ENCODE measurements around the gene STEAP4. TPM values are rescaled to one million over a fixed set of nuclear protein-coding genes. Genes with fewer than 3 reads are reported as not detected.

Gene STEAP4
- total RNA-seq, 2 experiments from 2014 or later = not detected

GRCh38 chr7:88254721-88255424 lies 51.8 kb downstream of the STEAP4 start:
- no peak for DNase-seq
- H3K27ac ChIP-seq (ENCODE audit: low read depth in 1 of 2, low read length in 2 of 2) = no peak overlapping the region
- Mint-ChIP-seq H3K36me3 (ENCODE audit: low read depth) (no peaks in the 10 kb centered on the region), H3K9me3 (peaks cover 5% of the 10 kb centered on the region), H3K27ac (no peak overlapping the region), H3K27me3 (peaks cover 26% of the 10 kb centered on the region), H3K4me1 (ENCODE audit: low read depth) (no peaks in the 10 kb centered on the region), H3K4me3 (no peak overlapping the region)
- no peaks in the 10 kb centered on the region for H3K27me3 ChIP-seq (ENCODE audit: control insufficient read depth in 1 of 2, insufficient read depth in 2 of 2, low read length in 2 of 2)
- H3K36me3 ChIP-seq (ENCODE audit: insufficient read depth, low read length) = no peaks in the 10 kb centered on the region
- intact Hi-C loops (cut with DNase I, micrococcal nuclease) = no loop called here
- H3K4me1 ChIP-seq (ENCODE audit: insufficient read depth, low read length) = no peaks in the 10 kb centered on the region
- H3K9me3 ChIP-seq (ENCODE audit: control insufficient read depth in 1 of 2, insufficient read depth in 1 of 2, low read length in 2 of 2) = peaks cover 12 to 15% of the 10 kb centered on the region in 2 experiments
- H3K4me3 ChIP-seq (ENCODE audit: low read length) = no peak overlapping the region
- ATAC-seq (ENCODE audit: poor library complexity) = no peak
- CTCF ChIA-PET = interaction anchor here (1.0 kb wide), 1 partner anchor 8 kb away, joined by 3 read pairs; no protein-coding TSS in a partner anchor
- TF ChIP-seq CTCF (IDR thresholded peaks at IDR 0.05) = no peak
- POLR2A ChIA-PET = no interaction called here

GRCh38 chr7:88253640-88254039 lies 53.1 kb downstream of the STEAP4 start:
- Histone ChIP-seq H3K36me3 (ENCODE audit: insufficient read depth, low read length) (no peaks in the 10 kb centered on the region), H3K4me3 (ENCODE audit: low read length) (no peak overlapping the region), H3K27me3 (ENCODE audit: control insufficient read depth in 1 of 2, insufficient read depth in 2 of 2, low read length in 2 of 2) (no peaks in the 10 kb centered on the region), H3K9me3 (ENCODE audit: control insufficient read depth in 1 of 2, insufficient read depth in 1 of 2, low read length in 2 of 2) (peaks cover 12 to 15% of the 10 kb centered on the region in 2 experiments), H3K4me1 (ENCODE audit: insufficient read depth, low read length) (no peaks in the 10 kb centered on the region), H3K27ac (ENCODE audit: low read depth in 1 of 2, low read length in 2 of 2) (no peak overlapping the region)
- H3K27ac Mint-ChIP-seq = no peak overlapping the region
- peaks cover 26% of the 10 kb centered on the region for H3K27me3 Mint-ChIP-seq
- H3K9me3 Mint-ChIP-seq = peaks cover 5% of the 10 kb centered on the region
- no peaks in the 10 kb centered on the region for H3K36me3 Mint-ChIP-seq (ENCODE audit: low read depth)
- ChIA-PET POLR2A (no interaction called here), CTCF (interaction anchor here (1.0 kb wide), 1 partner anchor 9 kb away, joined by 3 read pairs; no protein-coding TSS in a partner anchor)
- no peak for TF ChIP-seq CTCF (IDR thresholded peaks at IDR 0.05)
- H3K4me1 Mint-ChIP-seq (ENCODE audit: low read depth) = no peaks in the 10 kb centered on the region
- DNase-seq = no peak
- H3K4me3 Mint-ChIP-seq = no peak overlapping the region
- intact Hi-C loops (cut with DNase I, micrococcal nuclease) = no loop called here
- ATAC-seq (ENCODE audit: poor library complexity) = no peak

GRCh38 chr7:88244258-88244657 lies 62.4 kb downstream of the STEAP4 start:
- no peak overlapping the region for H3K4me3 Mint-ChIP-seq
- Histone ChIP-seq H3K4me1 (ENCODE audit: insufficient read depth, low read length) (no peaks in the 10 kb centered on the region), H3K9me3 (ENCODE audit: control insufficient read depth in 1 of 2, insufficient read depth in 1 of 2, low read length in 2 of 2) (no peaks in the 10 kb centered on the region), H3K36me3 (ENCODE audit: insufficient read depth, low read length) (no peaks in the 10 kb centered on the region), H3K4me3 (ENCODE audit: low read length) (no peak overlapping the region), H3K27me3 (ENCODE audit: control insufficient read depth in 1 of 2, insufficient read depth in 2 of 2, low read length in 2 of 2) (no peaks in the 10 kb centered on the region), H3K27ac (ENCODE audit: low read depth in 1 of 2, low read length in 2 of 2) (no peak overlapping the region)
- H3K36me3 Mint-ChIP-seq (ENCODE audit: low read depth) = no peaks in the 10 kb centered on the region
- H3K4me1 Mint-ChIP-seq (ENCODE audit: low read depth) = no peaks in the 10 kb centered on the region
- ChIA-PET CTCF (no interaction called here), POLR2A (no interaction called here)
- H3K9me3 Mint-ChIP-seq = no peaks in the 10 kb centered on the region
- DNase-seq (no peak), ATAC-seq (ENCODE audit: poor library complexity) (no peak)
- H3K27ac Mint-ChIP-seq = no peak overlapping the region
- intact Hi-C loops (cut with DNase I, micrococcal nuclease) = loop anchor here in 1 of 2 experiments (5.0 kb wide), 1 partner anchor 1378 kb away; no protein-coding TSS in a partner anchor
- TF ChIP-seq CTCF (IDR thresholded peaks at IDR 0.05) = no peak
- peaks cover 8% of the 10 kb centered on the region for H3K27me3 Mint-ChIP-seq
